Bronchial epithelial cell (primary cell): ENCODE results near the gene BCDIN3D. TPM values are rescaled to one million over a fixed set of nuclear protein-coding genes. Genes with fewer than 3 reads are reported as not detected.

Experiments
- DNase-seq: peaks from one replicate; pipeline ENCODE4 v3.0.0-alpha.2; 2010; ENCODE audit warnings: low read depth
- FAIRE-seq: peaks from 2 replicates; lab custom pipeline; 2011; peaks lifted over from hg19 to GRCh38; lab: Jason Lieb, UNC
- H3K27me3 ChIP-seq: 2 replicates; pipeline ENCODE4 v1.5.1; 2011; ENCODE audit warnings: low read length; ENCODE audit not compliant: control insufficient read depth, insufficient read depth
- H3K36me3 ChIP-seq: 2 replicates; pipeline ENCODE4 v1.5.1; 2011; ENCODE audit warnings: low read length; ENCODE audit not compliant: control insufficient read depth, insufficient read depth
- H3K4me3 ChIP-seq: 2 replicates; pipeline ENCODE4 v1.5.1; 2011; ENCODE audit warnings: mild to moderate bottlenecking, low read depth, low read length, control low read depth
- total RNA-seq: library from RNA; depleted of rRNA; stranded (reverse); fragments of >200 nt; gene quantifications from 2 replicates; pipeline ENCODE4 v1.2.1, GENCODE V29; 2014
- TF ChIP-seq, protein P1 (sequence below): IDR thresholded peaks from 2 replicates; pipeline ENCODE4 v1.5.1; 2011; ENCODE audit warnings: mild to moderate bottlenecking, moderate library complexity, low read length, control low read depth, inconsistent platforms; ENCODE audit not compliant: insufficient read depth, severe bottlenecking

Gene BCDIN3D
- total RNA-seq, 1 donor from 2014 or later, result 7.4 TPM

DNA sequence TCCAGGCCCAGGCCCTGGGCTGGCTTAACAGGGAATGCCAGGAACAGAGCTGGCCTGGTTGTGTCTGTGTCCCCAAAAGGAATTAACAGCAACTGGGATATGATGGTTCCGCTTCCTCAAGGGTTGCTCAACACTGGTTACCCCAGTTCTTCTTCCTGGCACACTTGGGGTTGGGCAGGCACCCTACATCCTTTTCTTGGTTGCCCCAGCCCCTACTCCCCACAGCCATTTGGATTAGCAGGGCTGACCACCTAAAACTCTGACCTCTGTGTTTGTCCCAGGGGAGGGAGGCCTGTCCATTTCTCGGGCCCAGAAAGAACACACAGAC is 45.5 kb downstream of the BCDIN3D start:
- Histone ChIP-seq H3K36me3 (peaks cover 11% of the 10 kb centered on the region), H3K4me3 (no peak overlapping the region), H3K27me3 (no peaks in the 10 kb centered on the region)
- no peak for DNase-seq
- TF ChIP-seq, protein P1, sequence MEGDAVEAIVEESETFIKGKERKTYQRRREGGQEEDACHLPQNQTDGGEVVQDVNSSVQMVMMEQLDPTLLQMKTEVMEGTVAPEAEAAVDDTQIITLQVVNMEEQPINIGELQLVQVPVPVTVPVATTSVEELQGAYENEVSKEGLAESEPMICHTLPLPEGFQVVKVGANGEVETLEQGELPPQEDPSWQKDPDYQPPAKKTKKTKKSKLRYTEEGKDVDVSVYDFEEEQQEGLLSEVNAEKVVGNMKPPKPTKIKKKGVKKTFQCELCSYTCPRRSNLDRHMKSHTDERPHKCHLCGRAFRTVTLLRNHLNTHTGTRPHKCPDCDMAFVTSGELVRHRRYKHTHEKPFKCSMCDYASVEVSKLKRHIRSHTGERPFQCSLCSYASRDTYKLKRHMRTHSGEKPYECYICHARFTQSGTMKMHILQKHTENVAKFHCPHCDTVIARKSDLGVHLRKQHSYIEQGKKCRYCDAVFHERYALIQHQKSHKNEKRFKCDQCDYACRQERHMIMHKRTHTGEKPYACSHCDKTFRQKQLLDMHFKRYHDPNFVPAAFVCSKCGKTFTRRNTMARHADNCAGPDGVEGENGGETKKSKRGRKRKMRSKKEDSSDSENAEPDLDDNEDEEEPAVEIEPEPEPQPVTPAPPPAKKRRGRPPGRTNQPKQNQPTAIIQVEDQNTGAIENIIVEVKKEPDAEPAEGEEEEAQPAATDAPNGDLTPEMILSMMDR, result no peak
- no peak for FAIRE-seq

DNA sequence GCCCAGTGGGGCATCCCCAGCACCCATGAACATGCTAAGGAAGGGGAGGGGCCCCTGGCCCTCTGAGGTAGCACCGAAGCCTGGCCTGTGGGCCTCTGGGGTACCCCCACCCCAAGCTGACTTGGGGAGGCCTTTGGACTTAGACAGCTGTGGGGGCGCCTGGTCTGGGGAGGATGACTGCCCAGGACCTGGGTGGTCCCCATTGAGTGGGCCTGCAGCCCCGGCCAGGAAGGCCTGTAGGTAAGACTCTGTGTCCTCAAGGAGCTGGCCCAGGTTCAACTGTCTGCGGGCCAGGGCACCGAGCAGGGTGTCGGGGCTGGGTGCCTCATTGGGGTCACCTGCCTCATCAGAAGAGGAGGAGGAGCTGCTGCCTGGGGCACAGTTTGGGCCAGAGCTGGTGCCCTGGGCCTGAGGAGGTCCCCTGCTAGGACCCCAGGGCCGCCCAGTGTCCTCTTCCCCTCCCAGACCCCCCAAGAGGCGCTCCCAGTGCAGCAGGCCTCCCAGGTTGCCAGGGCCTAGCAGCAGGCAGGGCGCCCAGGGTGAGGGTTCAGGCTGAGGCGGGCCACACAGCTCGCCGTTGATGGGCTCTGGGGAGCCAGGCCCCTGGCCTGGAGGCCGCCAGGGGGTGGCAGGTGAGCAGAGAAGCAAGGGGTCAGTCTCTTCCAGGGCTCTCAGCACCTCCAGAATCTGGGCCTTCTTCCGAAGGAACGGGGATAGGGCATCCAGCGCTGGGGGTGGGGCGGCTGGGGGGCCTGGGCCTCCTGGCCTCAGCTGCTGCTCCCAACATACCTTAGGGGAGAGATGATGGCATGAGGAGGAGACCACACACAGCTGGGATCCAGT is 46.1 kb downstream of the BCDIN3D start:
- Histone ChIP-seq H3K4me3 (no peak overlapping the region), H3K27me3 (no peaks in the 10 kb centered on the region), H3K36me3 (peaks cover 12% of the 10 kb centered on the region)
- DNase-seq, result no peak
- FAIRE-seq, result no peak
- TF ChIP-seq, protein P1, result no peak

- no peak overlapping the region for H3K4me3 ChIP-seq
- H3K27me3 ChIP-seq, result no peaks in the 10 kb centered on the region
- H3K36me3 ChIP-seq, result peaks cover 12% of the 10 kb centered on the region
- TF ChIP-seq, protein P1, result no peak
- DNase-seq (no peak), FAIRE-seq (no peak)
Measured at GRCh38 chr12:49796155-49796554, 46.8 kb downstream of the BCDIN3D start.

GRCh38 chr12:49795654-49796105 is 47.2 kb downstream of the BCDIN3D start:
- H3K4me3 ChIP-seq, result no peak overlapping the region
- FAIRE-seq (no peak), DNase-seq (no peak)
- peaks cover 12% of the 10 kb centered on the region for H3K36me3 ChIP-seq
- TF ChIP-seq, protein P1, result no peak
- no peaks in the 10 kb centered on the region for H3K27me3 ChIP-seq

DNA sequence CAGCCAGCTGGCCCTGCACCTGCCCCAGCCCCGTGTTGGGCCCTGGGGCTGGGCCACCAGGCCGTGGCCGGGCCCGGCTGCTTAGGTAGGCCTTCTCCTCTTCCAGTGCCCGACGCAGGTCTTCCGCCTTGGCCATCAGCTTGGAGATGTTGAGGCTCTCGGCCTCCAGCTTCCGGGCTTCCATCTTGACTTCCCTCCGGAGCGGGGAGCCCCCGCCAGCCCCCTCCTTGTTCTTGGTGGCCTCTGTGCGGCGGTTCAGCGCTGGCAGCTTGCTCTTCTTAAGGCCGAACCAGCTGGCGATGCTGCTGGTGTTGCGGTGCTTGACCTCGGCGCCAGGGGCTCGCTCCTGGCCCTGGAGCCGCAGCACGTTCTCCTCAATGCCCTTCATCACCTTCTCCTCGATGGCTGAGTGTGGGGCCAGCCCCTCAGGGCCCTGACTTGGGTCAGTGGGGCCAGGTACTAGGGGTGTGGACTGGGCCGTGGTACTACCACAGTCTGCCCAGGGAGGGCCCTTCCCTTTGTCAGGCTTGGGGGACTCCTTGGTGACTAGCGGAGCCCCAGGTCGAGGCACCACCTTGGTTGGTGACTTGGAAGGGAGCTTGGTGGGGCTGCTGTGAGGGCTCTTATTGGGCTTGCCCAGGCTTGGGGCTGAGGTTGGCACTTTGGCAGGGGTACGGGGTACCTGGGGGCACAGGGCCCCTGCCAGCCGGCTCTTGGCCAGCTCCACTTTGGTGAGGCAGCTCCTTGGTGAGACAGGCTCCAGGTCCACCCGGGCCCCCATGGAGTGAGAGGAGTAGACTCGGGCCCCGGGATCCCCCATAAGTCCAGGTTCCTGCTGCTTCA is 47.9 kb downstream of the BCDIN3D start:
- TF ChIP-seq, protein P1, result no peak
- peaks cover 12% of the 10 kb centered on the region for H3K36me3 ChIP-seq
- no peak for FAIRE-seq
- no peak for DNase-seq
- no peak overlapping the region for H3K4me3 ChIP-seq
- H3K27me3 ChIP-seq, result no peaks in the 10 kb centered on the region
